ENCODE data around the gene PAK5.

GRCh38 chr20:9508696-9509178 lies 330.1 kb downstream of the PAK5 start:
- TF ChIP-seq CTCF (IDR thresholded peaks at IDR 0.05; ENCODE audit: low read depth, low read length, missing input control) (no peak), EGR1 (IDR thresholded peaks at IDR 0.05; ENCODE audit: low read depth in 2 of 2) (no peak), ATF3 (IDR thresholded peaks at IDR 0.05) (no peak), RAD21 (IDR thresholded peaks at IDR 0.05) (no peak), REST (IDR thresholded peaks at IDR 0.05) (no peak), GABPA (IDR thresholded peaks at IDR 0.05 in 1 of 2, conservative IDR thresholded peaks at IDR 0.05 in 1 of 2) (no peak), MAX (IDR thresholded peaks at IDR 0.05) (no peak), YY1 (IDR thresholded peaks at IDR 0.05) (no peak), FOXA1 (IDR thresholded peaks at IDR 0.05) (no peak), TAF1 (conservative IDR thresholded peaks at IDR 0.05) (no peak), RXRA (IDR thresholded peaks at IDR 0.05) (no peak)
